M059J (cell line): ENCODE results near the gene PIEZO1. TPM values are rescaled to one million over a fixed set of nuclear protein-coding genes. Genes with fewer than 3 reads are reported as not detected.

Source experiments
- DNase-seq: peaks from one replicate; pipeline ENCODE4 v3.0.0-alpha.2; 2012; ENCODE audit warnings: low read depth
- total RNA-seq: library from RNA; depleted of rRNA; stranded (reverse); fragments of >200 nt; shearing (Covaris generic); gene quantifications from 2 replicates; pipeline ENCODE4 v1.2.3, GENCODE V29; 2014

PIEZO1 gene
- total RNA-seq, 1 experiment from 2014 or later: 89.6 TPM

GRCh38 chr16:88702371-88703210, 82.4 kb downstream of the PIEZO1 start:
- no peak for DNase-seq

GRCh38 chr16:88701581-88702370, 83.2 kb downstream of the PIEZO1 start:
- DNase-seq: no peak

- DNase-seq: peak; percentile 49
These were observed 84.2 kb downstream of the PIEZO1 start for GRCh38 chr16:88700636-88701482.

- no peak for DNase-seq
These were observed 84.7 kb downstream of the PIEZO1 start for GRCh38 chr16:88700322-88700635.

- no peak for DNase-seq
These were observed 85.8 kb downstream of the PIEZO1 start for GRCh38 chr16:88699180-88699579.

GRCh38 chr16:88698646-88699045, 86.4 kb downstream of the PIEZO1 start:
- DNase-seq: no peak

- no peak for DNase-seq
These were observed 87.0 kb downstream of the PIEZO1 start for GRCh38 chr16:88697831-88698615.

- no peak for DNase-seq
These were observed 87.7 kb downstream of the PIEZO1 start for GRCh38 chr16:88697116-88697830.

- no peak for DNase-seq
These were observed 88.6 kb downstream of the PIEZO1 start for GRCh38 chr16:88696441-88696840.

- DNase-seq: no peak
These were observed 89.3 kb downstream of the PIEZO1 start for GRCh38 chr16:88695753-88696152.

GRCh38 chr16:88695218-88695617, 89.8 kb downstream of the PIEZO1 start:
- no peak for DNase-seq

- no peak for DNase-seq
These were observed 90.6 kb downstream of the PIEZO1 start for GRCh38 chr16:88694221-88695087.

GRCh38 chr16:88693420-88694177, 91.4 kb downstream of the PIEZO1 start:
- no peak for DNase-seq

- no peak for DNase-seq
These were observed 92.2 kb downstream of the PIEZO1 start for GRCh38 chr16:88692861-88693260.

- DNase-seq: no peak
These were observed 93.0 kb downstream of the PIEZO1 start for GRCh38 chr16:88691924-88692560.

- no peak for DNase-seq
These were observed 93.7 kb downstream of the PIEZO1 start for GRCh38 chr16:88691129-88691813.

- DNase-seq: no peak
These were observed 94.5 kb downstream of the PIEZO1 start for GRCh38 chr16:88690341-88691128.
